Upper lobe of left lung (tissue), 4 donors: ENCODE results near the gene DHX32.

Experiments
- EP300 ChIP-seq, 4 donors: sonication (generic); formaldehyde crosslinking; IDR thresholded peaks; one replicate each; pipeline ENCODE4 v1.5.1; 2017; ENCODE audit warnings: antibody characterized with exemption in 4 of 4, control low read depth in 2 of 4
- POLR2AphosphoS5 ChIP-seq, 2 donors: sonication (generic); formaldehyde crosslinking; IDR thresholded peaks; one replicate each; pipeline ENCODE4 v1.5.1; 2017; ENCODE audit warnings: antibody characterized with exemption in 2 of 2
- TF ChIP-seq, protein P1 (sequence below), 6 experiments: fragments of 450-650 bp in 4 of 6; fragments of 200-600 bp in 2 of 6; sonication (generic) in 2 of 6; IDR thresholded peaks; one replicate each; pipeline ENCODE4 v1.5.1; 2016 to 2019; ENCODE audit warnings: antibody characterized with exemption in 6 of 6

DNA sequence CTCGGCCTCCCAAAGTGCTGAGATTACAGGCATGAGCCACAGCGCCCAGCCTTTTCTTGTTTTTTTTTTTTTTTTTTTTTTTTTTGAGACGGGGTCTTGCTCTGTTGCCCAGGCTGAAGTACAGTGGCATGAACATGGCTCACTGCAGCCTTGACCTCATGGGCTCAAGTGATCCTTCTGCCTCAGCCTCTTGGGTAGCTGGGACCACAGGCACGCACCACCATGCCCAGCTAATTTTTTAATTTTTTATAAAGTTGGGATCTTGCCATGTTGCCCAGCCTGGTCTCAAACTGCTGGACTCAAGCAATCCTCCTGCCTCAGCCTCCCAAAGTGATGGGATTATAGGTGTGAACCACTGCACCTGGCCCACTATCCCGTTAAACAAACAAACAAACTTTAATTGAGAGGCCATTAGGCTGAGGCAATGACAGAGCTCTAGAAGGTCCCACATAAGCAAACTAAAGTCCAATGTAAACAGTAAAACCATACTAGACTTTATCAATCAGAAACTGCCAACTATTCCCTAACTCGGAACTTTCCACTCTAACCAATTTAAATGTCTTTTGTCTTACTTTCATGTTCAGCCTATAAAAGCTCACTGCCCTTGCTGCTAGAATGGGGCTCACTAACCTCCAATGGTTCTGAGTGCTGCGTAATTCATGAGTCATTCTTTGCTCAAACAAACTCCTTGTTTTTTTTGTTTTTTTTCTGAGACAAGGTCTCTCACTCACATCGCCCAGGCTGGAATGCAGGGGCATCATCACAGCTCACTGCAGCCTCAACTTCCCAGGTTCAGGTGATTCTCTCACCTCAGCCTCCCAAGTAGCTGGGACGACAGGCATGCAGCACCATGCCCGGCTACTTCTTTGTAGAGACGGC is 1.9 kb downstream of the DHX32 start:
- TF ChIP-seq, protein P1, sequence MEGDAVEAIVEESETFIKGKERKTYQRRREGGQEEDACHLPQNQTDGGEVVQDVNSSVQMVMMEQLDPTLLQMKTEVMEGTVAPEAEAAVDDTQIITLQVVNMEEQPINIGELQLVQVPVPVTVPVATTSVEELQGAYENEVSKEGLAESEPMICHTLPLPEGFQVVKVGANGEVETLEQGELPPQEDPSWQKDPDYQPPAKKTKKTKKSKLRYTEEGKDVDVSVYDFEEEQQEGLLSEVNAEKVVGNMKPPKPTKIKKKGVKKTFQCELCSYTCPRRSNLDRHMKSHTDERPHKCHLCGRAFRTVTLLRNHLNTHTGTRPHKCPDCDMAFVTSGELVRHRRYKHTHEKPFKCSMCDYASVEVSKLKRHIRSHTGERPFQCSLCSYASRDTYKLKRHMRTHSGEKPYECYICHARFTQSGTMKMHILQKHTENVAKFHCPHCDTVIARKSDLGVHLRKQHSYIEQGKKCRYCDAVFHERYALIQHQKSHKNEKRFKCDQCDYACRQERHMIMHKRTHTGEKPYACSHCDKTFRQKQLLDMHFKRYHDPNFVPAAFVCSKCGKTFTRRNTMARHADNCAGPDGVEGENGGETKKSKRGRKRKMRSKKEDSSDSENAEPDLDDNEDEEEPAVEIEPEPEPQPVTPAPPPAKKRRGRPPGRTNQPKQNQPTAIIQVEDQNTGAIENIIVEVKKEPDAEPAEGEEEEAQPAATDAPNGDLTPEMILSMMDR (IDR thresholded peaks at IDR 0.05), result no peak
- no peak for TF ChIP-seq EP300 (IDR thresholded peaks at IDR 0.05)
- no peak for TF ChIP-seq POLR2AphosphoS5 (IDR thresholded peaks at IDR 0.05)
